Ectodermal cell (in vitro differentiated cells): ENCODE measurements around the gene TPM2.

ENCODE experiments used
- H3K27ac ChIP-seq: 2 replicates; pipeline ENCODE4 v1.7.0; 2013; ENCODE audit warnings: mild to moderate bottlenecking, low read depth, low read length; ENCODE audit not compliant: insufficient read depth, poor library complexity, severe bottlenecking
- H3K27me3 ChIP-seq: 2 replicates; pipeline ENCODE4 v1.7.0; 2013; ENCODE audit warnings: mild to moderate bottlenecking, low read length; ENCODE audit not compliant: insufficient read depth, control insufficient read depth, poor library complexity, severe bottlenecking
- H3K36me3 ChIP-seq: one replicate; pipeline ENCODE4 v1.7.0; 2013; ENCODE audit warnings: low read length; ENCODE audit not compliant: control insufficient read depth, insufficient read depth
- H3K4me1 ChIP-seq: one replicate; pipeline ENCODE4 v1.7.0; 2013; ENCODE audit warnings: low read length; ENCODE audit not compliant: control insufficient read depth, insufficient read depth
- H3K4me3 ChIP-seq: 2 replicates; pipeline ENCODE4 v1.7.0; 2013; ENCODE audit warnings: low read depth, low read length, control low read depth; ENCODE audit not compliant: insufficient read depth
- H3K9me3 ChIP-seq: 2 replicates; pipeline ENCODE4 v1.7.0; 2013; ENCODE audit warnings: mild to moderate bottlenecking, low read length, moderate library complexity; ENCODE audit not compliant: control insufficient read depth
- WGBS, 2 experiments: methylation state at CpG; one replicate each; pipeline ENCODE4 v1.1.7; 2013; ENCODE audit warnings: missing lambda C conversion rate in 2 of 2; 5-methylcytosine and 5-hydroxymethylcytosine counted together

The TPM2 gene

GRCh38 chr9:35730486-35730854 lies 40.7 kb upstream of the TPM2 start:
- Histone ChIP-seq H3K4me1 (peaks cover 58% of the 10 kb centered on the region), H3K4me3 (peak overlapping the region; percentile 67), H3K27me3 (no peaks in the 10 kb centered on the region), H3K36me3 (peaks cover 6% of the 10 kb centered on the region), H3K9me3 (no peaks in the 10 kb centered on the region), H3K27ac (no peak overlapping the region)
- 89 to 95% methylated on average over 2 of the region's 2 CpGs for WGBS, 2 experiments

- peaks cover 58% of the 10 kb centered on the region for H3K4me1 ChIP-seq
- 29 to 31% methylated on average over 6 of the region's 6 CpGs for WGBS, 2 experiments
- H3K36me3 ChIP-seq: peaks cover 3% of the 10 kb centered on the region
- H3K4me3 ChIP-seq: no peak overlapping the region
- no peaks in the 10 kb centered on the region for H3K9me3 ChIP-seq
- H3K27me3 ChIP-seq: no peaks in the 10 kb centered on the region
- no peak overlapping the region for H3K27ac ChIP-seq
These were observed 40.2 kb upstream of the TPM2 start for GRCh38 chr9:35729700-35730485.

GRCh38 chr9:35729101-35729500 lies 39.4 kb upstream of the TPM2 start:
- peak overlapping the region; percentile 18 for H3K4me3 ChIP-seq
- no peaks in the 10 kb centered on the region for H3K27me3 ChIP-seq
- WGBS, 2 experiments: 87 to 93% methylated on average over 3 of the region's 3 CpGs
- peaks cover 11% of the 10 kb centered on the region for H3K36me3 ChIP-seq
- peaks cover 58% of the 10 kb centered on the region for H3K4me1 ChIP-seq
- H3K27ac ChIP-seq: peak overlapping the region; percentile 57
- no peaks in the 10 kb centered on the region for H3K9me3 ChIP-seq

GRCh38 chr9:35728041-35728971 lies 38.6 kb upstream of the TPM2 start:
- Histone ChIP-seq H3K27ac (peak overlapping the region; percentile 97), H3K36me3 (peaks cover 16% of the 10 kb centered on the region), H3K4me3 (peak overlapping the region; percentile 32), H3K27me3 (no peaks in the 10 kb centered on the region), H3K4me1 (peaks cover 54% of the 10 kb centered on the region), H3K9me3 (no peaks in the 10 kb centered on the region)
- 12 to 18% methylated on average over 9 to 10 of the region's 10 CpGs for WGBS, 2 experiments

- peaks cover 18% of the 10 kb centered on the region for H3K36me3 ChIP-seq
- peak overlapping the region; percentile 27 for H3K4me3 ChIP-seq
- H3K4me1 ChIP-seq: peaks cover 51% of the 10 kb centered on the region
These were observed 37.9 kb upstream of the TPM2 start for GRCh38 chr9:35727676-35728040.

GRCh38 chr9:35726931-35727330 lies 37.2 kb upstream of the TPM2 start:
- Histone ChIP-seq H3K27ac (peak overlapping the region; percentile 97), H3K4me3 (peak overlapping the region; percentile 6), H3K9me3 (no peaks in the 10 kb centered on the region), H3K27me3 (no peaks in the 10 kb centered on the region), H3K4me1 (peaks cover 51% of the 10 kb centered on the region), H3K36me3 (peaks cover 26% of the 10 kb centered on the region)
- WGBS, 2 experiments: 73% methylated on average over 3 of the region's 3 CpGs

More at GRCh38 chr9:35727676-35728040, 37.9 kb upstream of the TPM2 start:
- no peaks in the 10 kb centered on the region for H3K27me3 ChIP-seq
- WGBS, 2 experiments: 39 to 51% methylated on average over 5 of the region's 5 CpGs
- peak overlapping the region; percentile 97 for H3K27ac ChIP-seq
- no peaks in the 10 kb centered on the region for H3K9me3 ChIP-seq

GRCh38 chr9:35725362-35725761 lies 35.6 kb upstream of the TPM2 start:
- H3K4me3 ChIP-seq: no peak overlapping the region
- peaks cover 41% of the 10 kb centered on the region for H3K36me3 ChIP-seq
- 95 to 96% methylated on average over 11 of the region's 11 CpGs for WGBS, 2 experiments

GRCh38 chr9:35723908-35724307 lies 34.2 kb upstream of the TPM2 start:
- WGBS, 2 experiments: 95% methylated on average over 8 of the region's 8 CpGs
- Histone ChIP-seq H3K27me3 (no peaks in the 10 kb centered on the region), H3K9me3 (no peaks in the 10 kb centered on the region), H3K4me1 (peaks cover 28% of the 10 kb centered on the region), H3K4me3 (no peak overlapping the region), H3K27ac (no peak overlapping the region), H3K36me3 (peaks cover 54% of the 10 kb centered on the region)

More at GRCh38 chr9:35725362-35725761, 35.6 kb upstream of the TPM2 start:
- peaks cover 42% of the 10 kb centered on the region for H3K4me1 ChIP-seq
- H3K27me3 ChIP-seq: no peaks in the 10 kb centered on the region
- H3K27ac ChIP-seq: no peak overlapping the region
- H3K9me3 ChIP-seq: no peaks in the 10 kb centered on the region

- H3K27me3 ChIP-seq: no peaks in the 10 kb centered on the region
- H3K27ac ChIP-seq: no peak overlapping the region
- H3K4me1 ChIP-seq: peaks cover 23% of the 10 kb centered on the region
- 94 to 100% methylated on average over 2 of the region's 2 CpGs for WGBS, 2 experiments
- H3K9me3 ChIP-seq: no peaks in the 10 kb centered on the region
- peaks cover 58% of the 10 kb centered on the region for H3K36me3 ChIP-seq
- H3K4me3 ChIP-seq: no peak overlapping the region
These were observed 33.7 kb upstream of the TPM2 start for GRCh38 chr9:35723426-35723825.

GRCh38 chr9:35719546-35719945 lies 29.8 kb upstream of the TPM2 start:
- H3K27me3 ChIP-seq: no peaks in the 10 kb centered on the region
- H3K4me1 ChIP-seq: no peaks in the 10 kb centered on the region
- no peak overlapping the region for H3K27ac ChIP-seq
- H3K9me3 ChIP-seq: no peaks in the 10 kb centered on the region
- no peak overlapping the region for H3K4me3 ChIP-seq
- H3K36me3 ChIP-seq: peaks cover 83% of the 10 kb centered on the region
- WGBS, 2 experiments: 91 to 93% methylated on average over 4 of the region's 4 CpGs
